ENCODE results near the gene RASL12.

The RASL12 gene

GRCh38 chr15:65066001-65066634 is 1.7 kb downstream of the RASL12 start:
- Mint-ChIP-seq H3K4me1 (peaks cover 6% of the 10 kb centered on the region), H3K4me3 (no peak overlapping the region), H3K36me3 (ENCODE audit: insufficient read depth) (no peaks in the 10 kb centered on the region), H3K27ac (ENCODE audit: low read depth) (no peak overlapping the region), H3K9me3 (no peaks in the 10 kb centered on the region), H3K27me3 (peaks cover 56% of the 10 kb centered on the region)
- no peak for ATAC-seq (replicated peaks; ENCODE audit: extremely low read depth, poor library complexity, severe bottlenecking)
- DNase-seq (ENCODE audit: low spot score in 2 of 2): no peak

DNA sequence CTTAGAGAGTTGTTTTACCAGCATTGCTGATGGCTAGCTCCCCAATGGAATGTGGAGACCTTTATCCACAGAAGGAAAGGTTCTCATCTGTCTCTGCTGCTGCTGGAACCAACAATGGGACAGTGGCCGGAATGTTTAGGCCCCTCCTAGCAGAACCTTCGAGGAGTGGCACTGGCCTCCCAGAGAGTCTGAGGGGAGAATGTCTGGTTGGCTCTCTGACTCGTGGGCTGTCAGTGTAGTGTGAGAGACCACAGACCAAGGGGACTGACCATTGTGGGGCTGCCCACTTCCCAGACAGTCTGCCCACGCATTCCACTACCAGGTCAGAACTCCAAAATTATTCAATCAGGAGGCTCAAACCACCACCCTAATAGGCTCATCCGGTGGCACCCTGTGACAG is 5.1 kb downstream of the RASL12 start:
- no peak for DNase-seq (ENCODE audit: low spot score in 2 of 2)
- Mint-ChIP-seq H3K4me1 (peaks cover 6% of the 10 kb centered on the region), H3K27ac (ENCODE audit: low read depth) (no peak overlapping the region), H3K27me3 (peaks cover 49% of the 10 kb centered on the region), H3K36me3 (ENCODE audit: insufficient read depth) (no peaks in the 10 kb centered on the region), H3K9me3 (no peaks in the 10 kb centered on the region), H3K4me3 (no peak overlapping the region)
- ATAC-seq (replicated peaks; ENCODE audit: extremely low read depth, poor library complexity, severe bottlenecking): no peak

- DNase-seq (ENCODE audit: low spot score in 2 of 2) (no peak), ATAC-seq (replicated peaks; ENCODE audit: extremely low read depth, poor library complexity, severe bottlenecking) (no peak)
- no peak overlapping the region for H3K27ac Mint-ChIP-seq (ENCODE audit: low read depth)
- H3K9me3 Mint-ChIP-seq: no peaks in the 10 kb centered on the region
- H3K27me3 Mint-ChIP-seq: peaks cover 43% of the 10 kb centered on the region
- H3K36me3 Mint-ChIP-seq (ENCODE audit: insufficient read depth): no peaks in the 10 kb centered on the region
- H3K4me3 Mint-ChIP-seq: no peak overlapping the region
- H3K4me1 Mint-ChIP-seq: peaks cover 2% of the 10 kb centered on the region
These were observed 5.7 kb downstream of the RASL12 start for GRCh38 chr15:65062061-65062460.

DNA sequence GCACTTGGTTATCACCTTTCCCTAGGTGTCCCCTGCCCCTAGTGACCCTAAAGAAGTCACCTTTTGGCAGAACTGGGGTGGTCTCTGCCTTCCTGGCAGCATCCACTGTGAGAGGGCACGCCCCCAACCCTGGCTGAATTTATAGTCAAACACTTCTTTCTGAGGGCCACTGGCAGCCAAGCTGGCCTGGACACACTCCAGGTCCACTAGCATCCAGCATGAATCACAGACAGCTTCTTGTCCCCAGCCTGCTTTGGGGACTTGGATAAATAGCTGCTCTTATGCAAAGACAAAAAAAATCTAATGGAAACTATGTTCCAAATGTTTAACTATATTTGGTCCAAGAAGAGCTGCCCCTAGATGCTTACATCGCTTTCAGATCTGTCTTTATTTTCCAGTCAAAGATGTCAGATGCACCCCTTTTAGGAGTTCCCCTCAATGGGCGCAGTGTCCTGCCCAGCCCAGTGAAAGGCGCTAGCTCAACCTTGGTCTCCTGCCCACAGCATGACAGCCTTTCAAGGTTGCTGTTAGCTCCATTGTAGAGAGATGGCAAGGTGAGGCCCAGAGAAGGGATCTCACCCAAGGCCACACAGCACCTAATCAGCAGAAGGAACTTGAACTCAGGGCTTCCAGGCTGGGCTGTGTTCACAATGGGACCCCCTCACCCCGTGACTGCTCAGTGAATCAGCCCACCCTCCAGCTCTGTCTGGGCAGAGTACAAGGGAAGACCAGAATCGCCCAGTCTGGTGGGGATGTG is 7.0 kb downstream of the RASL12 start:
- H3K4me1 Mint-ChIP-seq: no peaks in the 10 kb centered on the region
- H3K36me3 Mint-ChIP-seq (ENCODE audit: insufficient read depth): no peaks in the 10 kb centered on the region
- H3K27me3 Mint-ChIP-seq: peaks cover 31% of the 10 kb centered on the region
- DNase-seq (ENCODE audit: low spot score in 2 of 2): no peak
- no peak for ATAC-seq (replicated peaks; ENCODE audit: extremely low read depth, poor library complexity, severe bottlenecking)
- no peak overlapping the region for H3K27ac Mint-ChIP-seq (ENCODE audit: low read depth)
- no peak overlapping the region for H3K4me3 Mint-ChIP-seq
- H3K9me3 Mint-ChIP-seq: no peaks in the 10 kb centered on the region

DNA sequence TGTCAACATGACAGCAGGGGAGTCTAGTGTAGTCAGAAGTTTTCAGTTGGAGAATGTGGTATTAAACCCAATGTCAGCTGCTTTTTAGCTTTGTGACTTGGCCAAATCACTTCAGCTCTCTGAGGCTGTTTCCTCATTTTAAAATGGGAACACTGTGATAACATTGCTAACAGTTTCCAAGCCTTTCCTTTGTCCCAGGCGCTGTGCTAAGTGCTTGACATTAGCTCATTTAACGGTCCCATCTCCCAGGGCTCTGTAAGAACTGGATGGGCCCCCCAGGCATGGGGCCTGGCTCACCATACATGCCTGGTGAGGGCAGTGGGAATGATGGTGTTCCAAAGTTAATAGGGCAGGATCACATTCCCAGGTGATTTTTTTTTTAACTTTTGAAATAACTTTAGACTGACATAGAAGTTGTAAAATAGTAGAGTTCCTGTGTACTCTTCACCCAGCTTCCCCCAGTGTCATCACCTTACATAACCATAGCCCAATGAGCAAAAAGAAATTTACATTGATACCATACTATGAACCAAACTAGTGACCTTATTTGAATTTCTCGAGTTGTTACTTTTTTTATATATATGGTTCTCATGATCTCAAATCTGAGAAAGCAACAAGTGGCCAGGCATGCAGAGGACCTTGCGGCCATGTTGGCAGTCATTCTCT is 7.7 kb downstream of the RASL12 start:
- Mint-ChIP-seq H3K36me3 (ENCODE audit: insufficient read depth) (no peaks in the 10 kb centered on the region), H3K27ac (ENCODE audit: low read depth) (no peak overlapping the region), H3K27me3 (peaks cover 24% of the 10 kb centered on the region), H3K4me1 (no peaks in the 10 kb centered on the region), H3K9me3 (no peaks in the 10 kb centered on the region), H3K4me3 (no peak overlapping the region)
- ATAC-seq (replicated peaks; ENCODE audit: extremely low read depth, poor library complexity, severe bottlenecking): no peak
- DNase-seq (ENCODE audit: low spot score in 2 of 2): no peak

GRCh38 chr15:65059369-65059750 is 8.4 kb downstream of the RASL12 start:
- H3K27ac Mint-ChIP-seq (ENCODE audit: low read depth): no peak overlapping the region
- H3K27me3 Mint-ChIP-seq: peaks cover 21% of the 10 kb centered on the region
- no peaks in the 10 kb centered on the region for H3K36me3 Mint-ChIP-seq (ENCODE audit: insufficient read depth)
- ATAC-seq (replicated peaks; ENCODE audit: extremely low read depth, poor library complexity, severe bottlenecking) (no peak), DNase-seq (ENCODE audit: low spot score in 2 of 2) (no peak)
- no peaks in the 10 kb centered on the region for H3K4me1 Mint-ChIP-seq
- no peak overlapping the region for H3K4me3 Mint-ChIP-seq
- H3K9me3 Mint-ChIP-seq: no peaks in the 10 kb centered on the region

DNA sequence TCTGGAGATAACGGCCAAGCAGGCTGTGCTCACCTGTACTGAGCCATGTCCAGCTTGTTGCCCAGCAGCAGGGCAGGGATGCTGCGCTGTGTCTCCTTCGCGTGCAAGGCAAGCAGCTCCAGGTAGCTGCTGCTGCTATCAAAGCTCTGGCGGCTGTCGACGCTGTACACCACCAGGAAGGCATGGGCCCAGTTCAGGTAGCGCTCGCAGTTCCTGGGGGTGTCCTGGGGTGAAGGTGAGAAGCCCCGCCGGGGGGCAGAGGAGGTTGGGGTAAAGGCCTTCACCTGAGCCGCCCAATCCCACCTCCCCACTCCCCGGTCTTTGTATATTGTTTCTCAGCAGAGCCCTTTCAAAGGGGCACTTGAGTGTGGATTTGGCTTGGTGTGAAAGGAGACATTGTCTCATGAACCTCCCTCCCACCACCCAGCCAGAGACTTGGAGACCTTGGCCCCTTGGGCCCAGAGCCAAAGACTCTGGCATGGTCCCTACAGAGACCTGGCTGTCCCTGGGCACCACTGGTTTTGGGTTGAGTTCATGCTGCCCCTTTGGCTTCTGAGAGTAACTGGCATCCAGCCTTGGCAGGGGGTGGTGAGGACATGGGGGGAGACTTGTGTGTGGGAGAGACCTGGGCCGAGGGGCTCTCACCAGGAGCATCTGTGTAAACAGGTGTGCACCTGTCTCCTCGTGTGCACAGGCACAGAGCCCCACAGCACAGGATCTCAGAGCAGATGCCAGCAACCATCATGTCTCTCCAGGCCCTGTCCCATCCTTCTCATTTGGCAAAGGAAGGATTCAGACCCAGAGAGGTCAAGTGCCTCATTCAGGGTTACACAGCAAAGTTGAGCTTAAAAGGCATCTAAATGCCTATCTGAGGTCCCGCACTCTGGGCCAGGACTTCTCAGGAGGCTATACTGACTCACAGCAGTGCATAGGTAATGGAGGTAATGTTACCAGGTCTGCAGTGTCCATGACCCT is 9.1 kb downstream of the RASL12 start:
- Mint-ChIP-seq H3K4me3 (no peak overlapping the region), H3K27ac (ENCODE audit: low read depth) (no peak overlapping the region), H3K9me3 (no peaks in the 10 kb centered on the region), H3K27me3 (peaks cover 16% of the 10 kb centered on the region), H3K36me3 (ENCODE audit: insufficient read depth) (no peaks in the 10 kb centered on the region), H3K4me1 (no peaks in the 10 kb centered on the region)
- DNase-seq (ENCODE audit: low spot score in 2 of 2): no peak
- ATAC-seq (replicated peaks; ENCODE audit: extremely low read depth, poor library complexity, severe bottlenecking): no peak

- Mint-ChIP-seq H3K4me3 (no peak overlapping the region), H3K27ac (ENCODE audit: low read depth) (no peak overlapping the region), H3K9me3 (no peaks in the 10 kb centered on the region), H3K27me3 (peaks cover 8% of the 10 kb centered on the region), H3K36me3 (ENCODE audit: insufficient read depth) (no peaks in the 10 kb centered on the region), H3K4me1 (no peaks in the 10 kb centered on the region)
- no peak for ATAC-seq (replicated peaks; ENCODE audit: extremely low read depth, poor library complexity, severe bottlenecking)
- no peak for DNase-seq (ENCODE audit: low spot score in 2 of 2)
These were observed 10.2 kb downstream of the RASL12 start for GRCh38 chr15:65057549-65057940.

GRCh38 chr15:65056868-65057548 is 10.8 kb downstream of the RASL12 start:
- no peaks in the 10 kb centered on the region for H3K9me3 Mint-ChIP-seq
- no peak overlapping the region for H3K4me3 Mint-ChIP-seq
- H3K4me1 Mint-ChIP-seq: no peaks in the 10 kb centered on the region
- no peak overlapping the region for H3K27ac Mint-ChIP-seq (ENCODE audit: low read depth)
- H3K36me3 Mint-ChIP-seq (ENCODE audit: insufficient read depth): no peaks in the 10 kb centered on the region
- peaks cover 8% of the 10 kb centered on the region for H3K27me3 Mint-ChIP-seq
- ATAC-seq (replicated peaks; ENCODE audit: extremely low read depth, poor library complexity, severe bottlenecking): no peak
- no peak for DNase-seq (ENCODE audit: low spot score in 2 of 2)

- Mint-ChIP-seq H3K27me3 (peaks cover 3% of the 10 kb centered on the region), H3K4me3 (no peak overlapping the region), H3K27ac (ENCODE audit: low read depth) (no peak overlapping the region), H3K36me3 (ENCODE audit: insufficient read depth) (no peaks in the 10 kb centered on the region), H3K9me3 (no peaks in the 10 kb centered on the region), H3K4me1 (no peaks in the 10 kb centered on the region)
- ATAC-seq (replicated peaks; ENCODE audit: extremely low read depth, poor library complexity, severe bottlenecking): no peak
- DNase-seq (ENCODE audit: low spot score in 2 of 2): no peak
These were observed 11.7 kb downstream of the RASL12 start for GRCh38 chr15:65056106-65056505.

- DNase-seq (ENCODE audit: low spot score in 2 of 2): no peak
- Mint-ChIP-seq H3K9me3 (no peaks in the 10 kb centered on the region), H3K27ac (ENCODE audit: low read depth) (peak overlapping the region; percentile 38), H3K4me3 (no peak overlapping the region), H3K4me1 (no peaks in the 10 kb centered on the region), H3K36me3 (ENCODE audit: insufficient read depth) (peaks cover 2% of the 10 kb centered on the region), H3K27me3 (no peaks in the 10 kb centered on the region)
- ATAC-seq (replicated peaks; ENCODE audit: extremely low read depth, poor library complexity, severe bottlenecking): no peak
These were observed 12.5 kb downstream of the RASL12 start for GRCh38 chr15:65055201-65055870.

All from central memory CD8-positive, alpha-beta T cell (primary cell).